HG03439 (cell line): ENCODE results near the gene PACS2.

ENCODE experiments used
- ATAC-seq: cut with Tn5 transposase; IDR thresholded peaks from one replicate; pipeline ENCODE4 v1.9.1; 2021; ENCODE audit warnings: mild to moderate bottlenecking, moderate library complexity; ENCODE audit not compliant: unreplicated experiment

PACS2 gene

DNA sequence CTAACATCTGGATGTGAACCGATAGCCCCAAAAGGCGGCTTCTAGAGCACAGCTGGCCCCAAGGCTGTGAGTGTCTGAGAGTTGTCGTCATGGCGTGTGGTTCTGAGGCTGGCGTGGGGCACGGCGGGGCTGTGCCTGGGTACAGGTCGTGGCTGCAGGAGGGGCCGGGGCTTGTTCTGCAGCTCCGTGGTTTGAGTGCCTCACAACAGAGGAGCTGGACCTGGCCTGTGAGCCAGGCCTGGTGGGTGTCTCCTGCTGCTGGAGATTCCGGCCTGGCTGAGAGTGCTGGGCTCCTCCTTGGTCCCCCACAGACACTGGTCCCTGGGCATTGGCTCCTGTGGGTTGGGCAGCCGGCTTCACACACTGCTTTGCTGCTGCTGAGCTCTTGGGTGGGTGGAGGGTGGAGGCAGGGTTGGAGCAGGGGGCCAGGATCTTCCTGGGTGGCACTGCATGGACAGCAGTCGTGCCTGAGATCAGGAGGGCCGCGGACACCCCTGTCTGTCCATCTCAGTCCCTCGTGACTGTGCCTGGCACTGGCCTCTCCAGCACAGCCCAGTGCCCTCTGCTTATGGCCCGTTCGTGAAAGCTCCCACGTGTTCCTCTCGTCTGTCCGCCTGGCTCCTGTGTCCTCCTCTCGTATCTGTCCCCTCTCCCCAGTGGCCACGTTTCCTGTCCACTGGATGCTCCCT, 52.0 kb downstream of the PACS2 start:
- ATAC-seq: no peak

DNA sequence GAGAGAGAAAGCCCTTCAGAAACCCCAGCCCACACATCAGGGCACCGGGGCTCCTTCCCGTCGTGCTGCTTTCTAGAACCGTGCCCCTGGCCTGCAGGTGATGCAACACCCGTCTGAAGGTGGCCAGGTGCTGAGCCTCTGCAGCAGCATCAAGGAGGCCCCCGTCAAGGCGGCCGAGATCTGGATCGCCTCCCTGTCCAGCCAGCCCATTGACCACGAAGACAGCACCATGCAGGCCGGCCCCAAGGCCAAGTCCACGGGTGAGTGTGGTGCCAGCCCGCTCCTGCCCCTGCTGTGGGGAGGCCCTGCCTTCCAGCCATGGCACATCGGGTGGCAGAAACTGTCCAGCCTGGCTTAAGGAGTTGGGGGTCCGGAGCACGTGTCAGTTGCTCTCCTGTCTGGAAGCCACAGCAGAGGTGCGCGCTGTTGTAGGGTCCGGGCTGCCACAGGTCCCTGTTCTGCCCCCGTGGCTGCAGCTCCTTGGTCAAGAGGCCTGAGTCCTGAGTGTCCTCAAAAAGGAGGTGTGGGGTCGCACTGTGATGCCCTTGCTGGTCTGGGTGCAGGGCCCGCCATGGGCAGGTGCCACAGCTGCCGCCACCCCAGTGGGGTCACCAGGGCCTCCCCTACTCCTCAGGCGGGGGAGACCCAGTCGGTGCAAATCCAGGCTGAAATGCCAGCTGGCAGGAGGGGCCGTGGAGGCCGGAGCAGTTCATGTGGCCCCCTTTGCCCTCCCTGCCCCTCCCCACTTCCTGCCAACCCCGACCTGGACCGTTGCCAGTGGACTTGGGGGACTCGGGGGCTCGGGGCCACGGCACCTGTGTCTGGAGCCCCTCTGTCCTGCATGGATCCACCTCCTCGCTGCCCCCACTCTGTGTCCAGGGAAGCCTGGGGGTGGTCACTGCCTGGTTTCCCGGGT, 52.8 kb downstream of the PACS2 start:
- ATAC-seq: no peak

DNA sequence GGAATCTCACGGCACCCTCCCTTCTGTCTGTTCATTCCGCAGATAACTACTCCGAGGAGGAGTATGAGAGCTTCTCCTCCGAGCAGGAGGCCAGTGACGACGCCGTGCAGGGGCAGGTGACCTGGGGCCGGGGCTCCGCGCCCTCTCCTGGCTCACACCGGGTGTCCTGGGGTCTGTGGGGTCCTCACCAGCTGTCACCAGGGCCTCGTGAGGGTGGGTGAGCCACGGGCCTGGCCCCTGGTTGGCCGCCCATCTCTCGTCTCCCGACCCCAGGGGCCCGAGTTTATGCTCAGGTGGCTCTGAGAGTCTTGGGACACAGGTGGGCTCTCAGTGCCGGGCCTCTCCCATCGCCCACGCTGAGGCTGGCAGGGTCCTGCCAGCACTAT, 53.5 kb downstream of the PACS2 start:
- ATAC-seq: no peak

DNA sequence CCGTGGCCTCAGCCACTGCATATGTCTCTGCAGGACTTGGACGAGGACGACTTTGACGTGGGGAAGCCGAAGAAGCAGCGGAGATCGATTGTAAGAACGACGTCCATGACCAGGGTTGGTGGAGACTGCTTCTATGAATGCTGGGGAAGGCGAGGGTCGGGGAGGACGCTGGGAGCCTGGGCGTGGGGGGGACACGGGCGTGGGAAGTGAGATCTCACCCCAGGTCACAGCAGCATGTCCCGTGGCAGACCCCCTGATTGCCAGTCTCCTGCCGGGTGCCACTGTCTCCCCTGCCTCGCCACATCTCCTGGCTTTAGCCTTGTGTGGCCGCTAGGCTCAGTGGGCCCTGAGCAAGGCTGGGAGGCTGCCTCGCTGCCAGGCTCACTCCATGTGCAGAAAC, 53.9 kb downstream of the PACS2 start:
- ATAC-seq: no peak

DNA sequence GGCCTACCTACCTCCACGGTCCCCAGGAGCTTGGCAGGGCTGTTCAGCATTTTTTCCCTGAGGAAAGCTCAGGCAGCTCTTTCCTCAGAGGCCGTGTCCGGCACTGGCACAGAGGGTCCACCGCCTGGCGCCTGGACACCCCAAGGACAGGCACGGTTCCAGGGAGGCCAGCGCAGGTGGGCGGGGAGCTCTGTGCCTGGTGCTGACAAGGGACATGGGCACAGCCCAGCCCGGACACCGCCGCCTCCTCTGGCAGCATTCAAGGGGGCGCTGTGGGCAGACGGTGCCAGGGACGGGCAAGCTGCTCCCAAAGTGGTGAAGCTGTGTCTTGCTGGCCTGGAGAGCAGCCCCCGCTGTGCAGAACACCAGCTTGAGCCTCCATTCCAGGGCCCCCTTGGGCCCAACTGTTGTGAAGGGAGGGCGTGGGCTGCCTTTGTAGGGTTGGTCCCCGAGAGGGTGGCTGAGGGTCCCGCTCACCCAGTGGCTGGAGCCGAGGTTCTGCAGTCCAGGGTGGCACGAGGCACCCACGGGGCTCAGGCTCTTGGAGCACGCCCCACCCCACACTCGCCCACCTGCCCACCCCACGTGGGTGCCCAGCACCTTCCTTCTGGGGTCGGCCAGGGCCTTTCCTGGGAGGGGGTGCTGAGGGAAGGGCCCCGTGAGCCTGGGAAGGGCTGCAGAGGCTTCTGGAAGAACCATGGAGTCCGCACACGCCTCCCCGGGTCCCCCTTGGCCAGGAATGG, 54.5 kb downstream of the PACS2 start:
- ATAC-seq: no peak

DNA sequence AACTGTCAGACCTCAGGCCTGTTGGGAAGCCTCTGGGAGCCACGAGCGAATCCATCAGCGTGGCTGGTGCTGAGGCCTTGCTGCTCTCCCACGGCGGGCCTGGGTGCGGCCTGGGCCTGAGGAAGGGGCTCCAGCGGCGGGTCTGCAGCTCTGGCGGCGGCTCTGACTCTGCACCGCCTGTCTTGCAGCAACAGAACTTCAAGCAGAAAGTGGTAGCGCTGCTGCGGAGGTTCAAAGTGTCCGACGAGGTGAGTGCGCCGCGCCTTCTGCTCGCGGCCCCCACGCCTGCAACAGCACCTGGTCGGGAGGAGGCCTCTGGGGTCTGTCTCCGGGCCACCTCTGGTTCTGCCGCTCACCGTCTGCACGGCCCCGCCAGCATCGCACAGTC, 55.1 kb downstream of the PACS2 start:
- ATAC-seq: no peak

DNA sequence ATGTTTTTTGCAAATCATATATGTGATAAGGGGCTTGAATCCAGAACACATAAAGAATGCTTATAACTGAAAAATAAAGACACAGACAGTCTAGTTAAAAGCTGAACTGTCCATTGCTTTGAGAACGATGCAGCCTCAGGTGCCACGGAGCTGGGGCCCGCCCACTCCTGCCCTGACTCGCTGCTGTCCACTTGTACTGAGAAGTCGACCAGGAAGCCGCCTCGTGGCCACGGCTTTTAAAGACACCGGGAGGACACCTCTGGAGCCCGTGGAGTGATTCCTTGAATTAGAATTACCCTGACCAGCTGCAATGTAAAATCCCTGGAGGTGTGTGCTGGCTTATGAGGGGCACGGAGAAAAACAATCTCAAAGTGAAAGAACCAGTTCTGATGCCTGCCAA, 59.8 kb downstream of the PACS2 start:
- no peak for ATAC-seq

DNA sequence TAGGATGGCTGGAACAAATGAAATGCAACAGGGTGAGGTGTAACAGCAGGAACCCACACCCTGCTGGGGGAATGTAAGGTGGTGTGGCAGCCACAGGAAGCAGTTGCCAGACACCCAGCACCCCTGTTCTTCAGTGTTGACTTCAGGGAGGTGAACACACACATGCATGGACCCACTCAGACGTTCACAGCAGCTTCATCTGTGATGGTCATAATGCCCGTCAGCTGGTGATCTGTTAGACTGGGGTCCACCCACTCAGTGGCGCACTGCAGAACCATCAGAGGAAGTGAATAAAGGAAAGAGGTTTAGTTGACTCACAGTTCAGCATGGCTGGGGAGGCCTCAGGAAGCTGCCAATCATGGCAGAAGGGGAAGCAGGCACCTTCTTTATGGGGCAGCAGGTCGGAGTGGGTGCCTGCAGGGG, 61.1 kb downstream of the PACS2 start:
- ATAC-seq: no peak

DNA sequence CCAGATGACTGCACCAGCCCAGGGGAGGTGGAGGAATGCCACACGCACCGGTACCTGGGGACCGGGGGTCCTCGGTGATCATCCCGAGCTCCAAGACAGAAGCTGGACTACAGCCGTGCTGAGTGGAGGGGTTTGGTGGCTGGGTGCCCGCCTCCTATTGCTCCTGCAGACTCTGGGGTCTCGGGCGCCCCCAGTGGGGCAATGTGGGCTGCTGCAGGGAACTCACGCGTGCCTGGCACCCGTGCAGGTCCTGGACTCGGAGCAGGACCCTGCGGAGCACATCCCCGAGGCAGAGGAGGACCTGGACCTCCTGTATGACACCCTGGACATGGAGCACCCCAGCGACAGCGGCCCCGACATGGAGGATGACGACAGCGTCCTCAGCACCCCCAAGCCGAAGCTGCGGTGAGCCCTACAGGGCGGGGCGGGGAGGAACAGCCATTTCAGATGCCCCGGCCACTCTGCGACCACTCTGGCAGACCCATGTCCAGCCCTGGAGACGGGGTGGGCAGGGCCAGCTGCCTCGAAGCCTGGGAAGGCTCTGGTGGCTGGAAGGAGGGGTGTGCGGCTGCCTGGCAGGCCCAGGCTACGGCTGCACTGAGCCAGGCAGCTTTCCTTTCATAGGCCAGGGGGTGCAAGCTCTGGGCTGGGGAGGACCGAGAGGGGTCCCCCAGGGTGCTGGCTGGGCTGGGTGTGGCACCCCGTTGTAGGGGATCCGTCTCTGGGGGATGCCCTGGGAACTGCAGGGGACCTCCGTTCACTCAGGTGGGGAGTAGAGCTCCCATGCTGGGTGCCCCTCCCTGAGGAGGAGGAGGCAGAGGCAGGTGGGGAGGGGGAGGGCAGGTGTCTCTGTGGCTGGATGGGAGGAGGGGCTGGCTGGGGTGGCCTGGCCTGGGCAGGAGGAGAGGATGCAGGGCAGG, 62.2 kb downstream of the PACS2 start:
- no peak for ATAC-seq

DNA sequence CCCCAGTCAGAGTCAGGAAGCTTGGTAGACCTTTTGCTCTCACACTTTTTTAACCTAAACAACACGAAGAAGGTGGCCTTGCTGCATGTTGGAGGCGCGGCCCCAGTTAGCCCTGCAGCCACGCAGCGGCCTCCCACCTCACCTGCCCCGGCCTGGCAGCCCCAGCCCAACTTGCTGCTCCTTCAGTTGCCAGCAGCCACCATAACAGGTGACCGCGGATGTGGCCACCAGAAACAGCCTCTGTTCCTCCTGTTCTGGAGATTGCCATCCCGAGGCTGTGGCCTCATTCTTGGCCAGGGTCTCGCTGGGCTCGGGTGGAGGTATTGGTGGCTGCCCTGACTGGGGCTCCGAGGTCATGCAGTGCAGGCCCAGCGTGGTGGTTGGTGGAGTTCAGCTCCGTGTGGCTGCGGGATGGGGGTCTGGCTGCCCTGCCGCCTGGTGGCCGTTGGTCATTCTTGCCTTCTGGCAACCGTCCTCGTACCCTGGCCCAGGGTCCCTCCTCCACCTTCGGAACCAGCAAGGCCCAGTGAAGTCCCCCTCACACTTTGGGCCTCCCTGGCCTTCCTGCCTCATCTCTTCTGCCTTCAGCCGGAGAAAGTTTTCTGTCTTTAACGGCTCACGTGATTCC, 63.1 kb downstream of the PACS2 start:
- no peak for ATAC-seq

DNA sequence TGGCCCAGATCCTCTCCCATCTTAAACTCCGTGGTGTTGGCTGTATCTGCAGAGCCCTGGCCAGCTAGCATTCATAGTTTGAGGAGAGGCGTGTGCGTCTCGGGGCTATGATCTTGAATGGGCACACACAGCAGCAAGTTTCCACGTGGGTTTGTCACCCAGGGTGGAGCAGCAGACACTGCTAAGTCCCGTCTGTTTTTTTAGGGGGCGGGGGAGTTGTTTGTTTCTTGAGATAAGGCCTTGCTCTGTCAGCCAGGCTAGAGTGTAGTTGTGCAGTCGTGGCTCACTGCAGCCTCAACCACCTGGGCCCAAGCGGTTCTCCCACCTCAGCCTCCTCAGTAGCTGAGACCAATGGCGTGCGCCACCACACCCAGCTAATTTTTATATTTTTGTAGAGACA, 63.7 kb downstream of the PACS2 start:
- ATAC-seq: no peak

DNA sequence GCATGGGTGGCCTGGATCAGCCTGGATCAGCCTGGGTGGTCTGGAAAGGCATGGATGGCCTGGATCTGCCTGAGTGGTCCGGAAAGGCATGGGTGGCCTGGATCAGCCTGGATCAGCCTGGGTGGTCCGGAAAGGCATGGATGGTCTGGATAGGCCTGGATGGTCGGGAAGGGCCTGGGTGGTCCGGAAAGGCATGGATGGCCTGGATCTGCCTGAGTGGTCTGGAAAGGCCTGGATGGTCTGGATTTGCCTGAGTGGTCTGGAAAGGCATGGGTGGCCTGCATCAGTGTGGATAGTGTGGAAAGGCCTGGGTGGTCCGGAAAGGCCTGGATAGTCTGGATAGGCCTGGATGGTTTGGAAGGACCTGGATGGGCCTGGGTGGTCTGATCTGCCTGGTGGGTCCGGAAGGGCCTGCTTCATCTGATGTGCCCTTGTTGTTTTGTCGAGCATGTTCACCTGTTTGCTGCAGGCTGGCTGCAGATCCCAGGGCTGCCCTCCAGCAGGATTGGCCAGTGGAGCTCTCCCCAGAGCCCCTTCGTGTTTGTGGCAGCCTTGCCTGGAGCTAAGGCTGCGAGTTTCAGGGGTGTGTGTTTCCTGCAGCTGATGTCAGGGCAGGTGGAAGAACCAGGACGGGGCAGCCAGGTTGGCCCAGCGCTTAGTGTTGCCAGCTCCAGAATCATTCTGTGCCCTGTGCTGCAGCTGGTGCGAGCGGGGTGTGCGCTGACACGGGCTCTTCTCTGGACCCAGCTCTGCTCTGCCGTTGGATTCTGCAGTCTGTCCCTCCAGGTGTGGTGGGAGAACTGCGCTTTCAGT, 64.5 kb downstream of the PACS2 start:
- no peak for ATAC-seq

DNA sequence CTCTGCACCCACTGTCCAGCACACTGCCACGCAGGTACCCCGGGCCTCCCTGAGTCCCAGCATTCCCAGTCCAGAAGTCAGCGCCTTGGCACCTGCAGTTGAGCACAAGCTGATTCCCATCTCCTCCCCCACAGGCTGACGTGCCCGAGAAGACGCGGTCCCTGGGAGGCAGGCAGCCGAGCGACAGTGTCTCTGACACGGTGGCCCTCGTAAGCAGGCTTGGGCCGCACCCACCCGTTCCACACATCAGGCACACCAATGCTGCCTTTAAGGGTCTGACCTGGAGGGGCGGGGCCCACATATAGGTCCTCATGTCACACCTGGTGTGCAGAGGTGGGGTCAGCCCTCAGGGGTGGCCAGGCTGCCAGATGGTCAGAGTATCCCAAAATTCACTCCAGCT, 65.4 kb downstream of the PACS2 start:
- no peak for ATAC-seq

DNA sequence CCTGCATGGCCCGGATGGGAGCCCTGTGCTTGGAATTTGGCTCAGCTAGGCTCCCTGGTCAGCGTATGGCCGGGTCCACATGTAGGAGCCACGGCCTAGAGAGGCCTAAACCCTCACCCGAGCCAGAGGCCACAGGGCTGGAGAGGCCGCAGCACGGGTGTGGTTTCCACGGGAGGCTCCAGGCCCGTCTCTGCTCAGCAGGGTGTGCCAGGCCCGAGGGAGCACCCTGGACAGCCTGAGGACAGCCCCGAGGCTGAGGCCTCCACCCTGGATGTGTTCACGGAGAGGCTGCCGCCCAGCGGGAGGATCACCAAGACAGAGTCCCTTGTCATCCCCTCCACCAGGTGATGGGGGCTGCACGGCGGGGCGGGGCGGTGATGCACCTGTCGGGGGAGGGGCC, 66.2 kb downstream of the PACS2 start:
- no peak for ATAC-seq

DNA sequence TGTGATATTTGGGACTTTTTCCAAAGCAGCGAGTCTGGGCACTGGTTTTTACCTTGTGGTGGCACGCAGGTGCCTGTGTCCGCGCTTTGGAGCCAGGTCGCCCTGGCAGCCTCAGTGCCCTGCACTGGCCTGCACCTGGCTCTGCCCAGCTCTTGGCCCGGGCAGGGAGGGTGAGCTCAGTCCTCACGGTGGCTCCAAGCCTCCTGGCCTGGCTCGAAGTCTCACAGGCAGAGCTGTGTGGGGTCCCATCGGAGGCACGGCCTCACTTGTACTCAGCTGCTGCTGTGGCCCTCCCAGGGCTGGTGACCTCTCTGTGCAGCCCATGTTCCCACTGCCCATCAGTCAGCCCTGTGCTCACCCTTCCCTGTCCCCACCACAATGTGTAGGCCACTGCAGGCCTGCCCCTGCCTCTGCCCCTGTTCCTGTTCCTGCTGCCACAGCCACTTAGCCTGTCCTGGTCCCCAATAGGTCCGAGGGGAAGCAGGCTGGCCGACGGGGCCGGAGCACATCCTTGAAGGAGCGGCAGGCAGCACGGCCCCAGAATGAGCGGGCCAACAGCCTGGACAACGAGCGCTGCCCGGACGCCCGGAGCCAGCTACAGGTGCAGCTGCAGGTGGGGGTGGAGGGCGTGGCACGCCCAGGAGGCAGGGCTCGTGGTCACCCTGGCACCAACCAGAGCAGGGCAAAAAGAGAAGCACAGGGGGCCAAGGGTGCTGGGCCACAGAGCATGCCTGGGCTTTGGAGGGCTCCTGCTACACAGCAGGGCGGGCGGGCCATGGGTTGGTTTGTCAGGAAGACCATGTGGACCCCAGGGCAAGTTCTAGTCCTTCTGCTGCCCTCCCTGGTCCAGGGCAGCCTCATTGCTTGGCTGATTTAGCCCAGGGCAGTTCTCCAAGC, 67.1 kb downstream of the PACS2 start:
- ATAC-seq: no peak

DNA sequence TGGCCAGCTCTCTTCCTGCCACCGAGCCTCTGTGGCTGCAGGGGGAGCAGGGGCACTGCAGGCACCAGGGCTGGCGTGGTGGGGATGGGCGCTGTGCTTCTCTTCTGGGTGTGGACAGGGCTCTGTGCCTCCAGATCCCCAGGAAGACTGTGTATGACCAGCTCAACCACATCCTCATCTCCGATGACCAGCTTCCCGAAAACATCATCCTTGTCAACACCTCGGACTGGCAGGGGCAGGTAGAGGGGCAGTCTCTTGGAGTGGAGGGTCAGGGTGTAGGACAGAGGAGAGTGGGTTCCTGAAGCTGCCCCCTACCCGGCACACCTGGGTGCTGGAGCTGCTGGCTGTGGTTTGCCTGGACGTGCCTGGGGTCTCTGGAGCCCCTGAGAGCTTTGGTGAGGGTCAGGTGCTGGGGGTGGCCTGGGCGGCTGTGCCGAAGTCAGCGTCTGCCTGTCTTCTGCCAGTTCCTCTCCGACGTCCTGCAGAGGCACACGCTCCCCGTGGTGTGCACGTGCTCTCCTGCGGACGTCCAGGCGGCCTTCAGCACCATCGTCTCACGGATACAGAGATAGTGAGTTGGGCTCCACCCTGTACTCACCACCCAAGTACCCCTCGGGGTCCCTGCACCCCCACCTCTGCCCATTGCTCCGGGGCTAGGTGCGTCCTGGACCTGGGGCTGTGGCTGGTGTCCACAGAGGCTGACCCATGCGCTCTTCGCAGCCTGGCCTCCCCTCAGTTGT, 68.0 kb downstream of the PACS2 start:
- no peak for ATAC-seq

DNA sequence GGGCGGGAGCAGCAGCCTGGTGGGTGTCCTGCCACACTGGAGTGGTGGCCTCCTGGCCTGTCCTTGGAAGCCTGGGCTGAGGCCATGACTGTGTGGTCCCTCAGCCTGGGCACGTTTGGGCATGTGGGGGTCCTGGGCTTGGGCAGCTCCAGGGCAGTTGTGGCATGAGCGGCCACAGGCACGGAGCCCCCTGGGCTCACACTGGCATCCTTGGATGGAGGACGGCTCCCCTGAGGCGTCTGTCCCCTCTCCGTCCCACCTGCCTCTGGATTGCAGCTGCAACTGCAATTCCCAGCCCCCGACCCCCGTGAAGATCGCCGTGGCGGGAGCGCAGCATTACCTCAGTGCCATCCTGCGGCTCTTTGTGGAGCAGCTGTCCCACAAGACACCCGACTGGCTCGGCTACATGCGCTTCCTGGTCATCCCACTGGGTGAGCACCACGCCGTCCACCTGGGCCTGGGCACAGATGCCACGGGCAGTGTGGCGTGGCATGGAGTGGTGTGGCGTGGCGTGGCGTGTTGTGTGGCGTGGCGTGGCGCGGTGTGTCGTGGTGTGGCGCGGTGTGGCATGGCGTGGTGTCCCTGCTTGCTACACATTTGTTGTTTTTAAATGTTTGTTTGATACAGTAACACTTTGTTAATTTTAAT, 68.7 kb downstream of the PACS2 start:
- ATAC-seq: no peak
